GM21723 (cell line): ENCODE data around the gene SPARCL1.

ENCODE experiments used
- ATAC-seq: cut with Tn5 transposase; IDR thresholded peaks from one replicate; pipeline ENCODE4 v1.9.1; 2021; ENCODE audit warnings: mild to moderate bottlenecking, moderate library complexity; ENCODE audit not compliant: unreplicated experiment

SPARCL1 gene

DNA sequence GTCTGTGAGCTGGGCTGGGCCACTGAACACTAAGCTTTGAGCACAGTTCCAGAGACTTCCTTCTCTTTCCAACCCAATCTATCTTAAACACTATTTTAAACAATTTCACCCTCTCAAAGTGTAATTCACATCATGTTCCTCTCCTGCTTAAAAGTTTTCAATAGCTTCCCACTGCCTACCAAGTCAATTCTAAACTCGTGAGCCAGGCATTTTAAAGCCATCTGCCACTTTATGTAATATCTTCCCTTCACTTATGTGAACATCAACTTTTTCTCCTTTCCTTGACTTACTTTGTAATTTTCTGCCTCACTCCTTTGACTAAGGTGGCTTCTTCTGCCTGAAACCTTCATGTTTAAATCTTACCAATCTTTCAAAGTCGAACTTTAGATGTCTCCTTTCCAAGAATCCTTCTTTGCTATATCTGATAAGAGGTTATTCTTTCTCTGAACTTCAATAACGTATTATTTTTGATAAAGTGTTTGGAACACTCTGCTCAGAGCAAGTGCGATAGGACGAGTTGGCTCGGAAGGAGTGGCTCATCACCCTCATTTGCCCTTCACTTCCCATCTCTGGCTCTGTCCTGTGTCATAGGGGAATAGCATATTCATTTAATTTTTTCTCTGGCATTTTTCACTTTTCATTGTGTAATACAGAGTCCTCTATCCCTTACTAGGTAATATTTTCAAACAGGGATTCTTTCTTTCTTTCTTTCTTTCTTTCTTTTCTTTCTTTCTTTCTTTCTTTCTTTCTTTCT lies 13.0 kb upstream of the SPARCL1 start:
- ATAC-seq, result no peak

DNA sequence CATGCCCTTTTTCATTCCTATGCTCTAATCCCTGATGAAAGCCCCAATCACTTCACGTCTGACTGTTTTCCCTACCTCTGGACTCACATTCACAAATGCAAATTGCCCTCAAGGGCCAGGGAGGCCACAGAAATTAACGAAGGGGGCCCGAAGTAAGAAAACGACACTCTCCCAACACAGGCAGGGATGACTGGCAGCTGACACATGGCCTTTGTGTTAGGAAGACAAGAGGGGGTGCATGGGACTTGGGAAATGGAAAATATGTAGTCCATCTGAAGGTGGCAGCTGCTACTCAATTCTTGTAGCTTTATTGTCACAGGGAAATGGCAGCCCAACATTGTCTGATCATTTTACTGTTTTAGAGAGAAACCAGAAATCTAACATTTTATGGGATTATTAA lies 12.3 kb upstream of the SPARCL1 start:
- ATAC-seq, result no peak

DNA sequence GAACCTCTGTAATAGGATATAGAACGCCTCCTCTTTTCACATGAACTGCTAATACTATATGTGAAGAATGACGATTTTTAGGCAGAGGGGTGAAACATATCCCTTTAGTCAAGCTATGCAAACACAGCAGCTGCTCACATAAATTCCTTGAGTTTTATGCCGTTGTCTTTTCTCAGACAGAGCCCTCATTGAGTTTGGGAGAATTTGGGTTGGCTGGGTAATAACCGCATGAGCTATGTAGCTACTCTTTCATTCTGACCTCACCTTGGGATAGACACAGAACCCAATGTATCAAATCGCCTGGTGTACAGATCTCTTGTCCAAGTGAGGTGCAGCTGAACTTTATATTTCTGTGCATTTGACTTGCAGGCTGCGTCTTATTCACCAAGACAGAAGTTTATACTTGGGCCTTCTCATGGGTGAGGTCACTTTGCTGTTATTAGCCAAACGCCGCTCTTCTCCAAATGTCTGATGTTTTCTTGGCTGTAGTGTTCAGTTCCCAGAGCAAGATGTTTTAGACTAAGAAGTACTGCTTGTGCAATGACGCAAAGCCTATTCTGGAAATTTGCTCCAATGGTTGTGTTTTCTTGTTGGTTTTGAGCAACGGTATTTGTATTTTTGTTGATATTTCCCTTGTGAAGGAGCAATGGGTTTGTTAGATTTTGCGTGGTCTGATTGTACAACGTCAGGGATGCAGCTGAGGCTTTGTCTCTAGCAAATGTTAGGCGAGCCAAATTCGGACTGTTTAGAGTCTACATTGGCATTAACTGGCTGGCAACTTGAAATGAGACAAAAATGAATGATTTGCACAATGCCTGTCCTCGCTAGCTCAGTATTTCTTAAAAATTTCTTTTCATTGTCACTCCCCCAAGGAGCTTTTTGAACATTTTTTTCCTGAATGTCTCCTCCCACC lies 11.2 kb upstream of the SPARCL1 start:
- ATAC-seq, result no peak

DNA sequence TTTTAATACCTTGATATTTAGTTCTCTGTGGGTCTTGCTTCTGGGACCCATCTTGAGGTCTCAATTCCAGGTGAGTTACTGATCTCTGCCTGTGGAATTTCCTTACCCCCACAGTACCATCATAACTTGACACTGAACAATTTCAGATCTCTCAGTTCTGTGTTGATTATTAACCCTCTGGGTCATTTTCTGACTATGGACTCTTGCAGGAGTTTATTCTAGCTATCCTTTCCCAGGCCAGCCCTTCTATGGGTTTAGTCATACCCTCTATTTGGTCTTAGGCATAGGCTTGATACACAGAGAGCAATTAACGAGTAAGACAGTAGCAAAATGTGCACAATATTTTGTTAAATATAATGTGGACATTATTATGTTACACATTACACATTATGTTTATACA lies 3.7 kb upstream of the SPARCL1 start:
- ATAC-seq, result no peak

DNA sequence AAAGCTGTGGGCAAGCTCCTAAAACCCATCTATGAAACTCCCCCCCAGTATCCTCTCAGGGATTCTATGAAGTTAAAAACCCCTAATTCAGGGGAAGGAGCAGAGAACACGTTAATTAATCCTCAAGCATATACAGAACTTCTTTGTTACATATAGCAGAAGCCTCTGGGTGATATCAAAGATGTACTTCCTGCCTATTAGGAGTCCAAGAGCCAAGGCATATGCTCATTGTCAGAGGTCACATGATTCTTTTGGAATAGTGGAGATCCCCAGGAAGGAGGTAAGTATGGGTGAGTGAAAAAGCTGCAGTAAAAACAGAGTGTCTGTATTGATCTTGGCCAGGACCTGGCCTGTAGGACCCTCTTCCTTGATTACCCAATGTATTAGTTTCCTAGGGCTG lies 2.9 kb upstream of the SPARCL1 start:
- no peak for ATAC-seq

DNA sequence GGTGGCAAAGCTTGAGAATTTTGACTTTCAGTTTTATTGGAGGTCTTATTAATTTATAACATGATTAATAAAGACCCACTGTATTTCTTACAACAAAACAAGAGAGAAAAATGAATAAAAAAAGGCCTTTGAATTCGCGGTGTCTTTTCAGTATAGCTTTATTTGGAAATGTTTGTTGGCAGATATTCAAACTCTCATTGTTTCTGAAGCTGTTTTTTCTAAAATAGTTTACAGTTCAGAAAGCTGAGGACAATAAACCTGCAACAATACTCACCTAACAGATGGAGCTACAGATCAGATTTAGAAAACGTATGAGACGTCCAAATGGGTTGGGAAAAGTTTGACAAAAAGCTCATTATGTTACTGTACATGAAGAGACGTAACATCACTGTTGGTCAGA lies 2.4 kb upstream of the SPARCL1 start:
- no peak for ATAC-seq

DNA sequence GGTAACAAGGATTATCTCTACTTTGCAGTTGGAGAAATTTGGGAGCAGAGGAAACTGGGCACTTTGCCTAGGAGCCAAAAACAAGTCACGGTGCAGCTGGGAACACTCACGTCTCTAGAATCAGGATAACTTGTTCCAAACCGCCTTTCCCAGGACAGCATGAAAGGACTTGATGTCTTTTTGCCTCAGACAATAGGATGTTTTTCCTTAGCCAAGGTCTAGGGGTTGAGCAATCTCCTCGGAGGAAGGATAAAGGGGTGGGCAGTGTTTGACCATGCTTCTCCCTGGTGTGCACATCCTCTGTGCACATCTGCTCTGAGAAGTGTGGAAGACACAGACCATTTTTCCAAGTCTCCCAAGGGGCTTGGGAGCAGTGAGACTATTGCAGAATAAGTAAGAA lies 1.7 kb upstream of the SPARCL1 start:
- no peak for ATAC-seq

DNA sequence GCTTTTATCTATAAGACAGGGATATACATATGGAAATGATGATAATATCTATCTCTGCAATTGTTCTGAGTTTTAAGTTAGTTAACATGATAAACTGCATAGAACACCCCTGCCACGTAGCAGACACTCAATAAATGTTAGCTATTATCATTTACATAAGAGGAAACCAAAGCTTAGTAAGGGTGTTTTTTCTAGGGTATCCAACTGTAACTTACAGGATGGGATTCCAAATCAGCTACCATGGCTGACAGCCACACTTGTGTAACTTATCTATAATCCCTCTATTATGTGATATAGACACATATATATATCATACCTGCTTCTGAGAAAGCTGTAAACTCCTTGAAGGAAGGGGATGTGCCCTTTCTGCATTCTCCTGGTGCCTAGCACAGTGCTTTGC lies 1.1 kb upstream of the SPARCL1 start:
- no peak for ATAC-seq

DNA sequence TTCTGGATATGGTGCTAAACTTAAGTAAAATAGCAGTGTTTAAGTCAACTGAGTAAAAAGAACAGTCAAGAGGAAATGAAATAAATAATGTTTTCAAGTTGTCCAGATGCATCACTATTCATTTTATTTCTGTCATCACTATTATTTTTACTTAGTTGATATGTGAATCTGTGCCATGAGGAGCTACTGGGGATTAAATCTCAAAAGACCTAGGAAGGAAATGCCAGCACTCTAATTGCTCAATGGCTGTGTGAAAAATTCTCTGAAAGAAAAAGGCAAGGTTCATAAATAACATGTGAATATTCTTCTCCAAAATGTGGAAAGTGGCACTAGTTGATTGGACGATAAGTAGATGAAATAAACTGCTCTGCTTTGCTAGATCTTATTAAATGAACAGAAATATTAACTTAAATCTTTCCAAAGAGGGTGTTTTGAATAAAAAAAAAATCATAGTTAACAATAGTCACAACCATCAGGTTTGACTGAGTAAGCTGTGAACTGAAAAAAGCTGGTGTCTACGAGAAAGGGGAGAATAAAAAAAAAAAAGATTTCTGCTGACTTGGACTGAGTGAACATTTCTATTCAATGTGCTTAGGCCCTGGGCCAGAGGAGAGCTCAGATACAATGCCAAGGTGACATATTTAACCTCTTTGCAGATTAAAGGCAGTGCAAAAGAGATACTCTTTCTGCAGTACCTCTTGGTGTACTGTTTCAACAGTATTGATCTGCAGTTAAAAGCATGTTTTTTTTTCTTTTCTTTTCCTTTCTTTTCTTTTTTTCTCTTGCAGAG lies 1.6 kb downstream of the SPARCL1 start:
- no peak for ATAC-seq

DNA sequence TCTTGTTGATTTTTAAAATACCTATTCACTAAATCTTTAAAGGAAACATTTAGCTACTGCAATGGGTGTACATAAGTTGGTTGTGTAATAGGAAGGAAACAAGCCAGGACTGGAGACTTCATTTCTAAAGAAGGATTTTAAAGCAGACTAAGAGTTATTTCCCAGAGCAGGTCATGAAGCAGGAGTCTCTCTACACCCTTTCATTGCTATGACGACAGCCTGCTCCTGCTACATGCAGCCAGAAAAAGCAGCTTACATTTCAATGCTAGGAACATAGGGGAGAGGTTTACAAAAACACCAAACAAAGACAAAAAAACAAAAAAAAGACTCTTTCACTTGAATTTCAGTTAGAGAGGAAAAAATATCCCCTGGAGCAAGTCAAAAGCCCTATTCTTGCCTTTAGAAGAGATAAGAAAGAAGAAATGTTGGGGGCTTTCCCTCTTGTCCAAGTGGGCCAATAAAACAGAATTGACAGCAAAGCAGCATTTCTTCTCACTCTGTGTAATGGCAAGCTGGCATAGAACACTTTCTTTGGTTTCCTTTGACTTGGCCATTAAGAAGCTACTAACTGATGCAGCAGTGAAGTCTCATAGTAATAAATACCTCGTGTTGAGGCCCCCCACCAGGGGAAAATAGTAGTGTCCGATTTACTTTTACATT lies 3.4 kb downstream of the SPARCL1 start:
- ATAC-seq, result no peak

DNA sequence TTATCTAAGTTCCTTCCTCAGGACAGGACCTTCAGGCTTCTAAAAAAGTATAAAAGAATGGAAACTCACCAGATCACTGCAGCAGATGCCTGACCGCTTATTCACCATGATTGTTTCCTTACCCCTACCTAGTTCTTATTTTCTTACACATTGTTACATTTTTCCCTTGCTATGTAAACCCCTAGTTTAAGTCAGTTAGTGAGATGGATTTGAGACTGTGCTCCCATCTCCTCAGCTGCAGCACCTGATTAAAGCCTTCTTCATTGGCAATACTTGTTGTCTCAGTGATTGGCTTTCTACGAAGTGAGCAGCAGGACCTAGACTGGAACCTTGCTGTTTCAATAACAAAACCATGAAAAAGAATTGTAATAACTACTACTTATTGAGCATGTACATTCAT lies 4.7 kb downstream of the SPARCL1 start:
- no peak for ATAC-seq

DNA sequence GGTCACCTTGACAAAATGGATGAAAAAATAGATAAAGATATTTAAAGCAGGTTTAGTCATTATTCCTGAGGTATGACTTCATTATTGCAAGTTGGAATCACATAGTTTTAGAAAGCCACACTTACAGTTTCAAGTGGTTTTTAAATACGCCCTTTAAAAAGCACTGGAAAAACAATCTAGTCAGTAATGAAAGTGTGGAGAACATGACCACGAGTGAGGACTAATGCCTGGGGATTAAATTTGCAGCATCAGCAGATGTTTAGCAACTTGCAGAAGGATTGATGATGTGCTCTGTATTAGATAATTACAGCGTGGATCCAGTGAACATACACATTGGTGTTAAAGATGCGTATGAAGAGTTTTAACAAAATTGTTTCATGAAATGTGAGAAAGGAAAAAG lies 5.9 kb downstream of the SPARCL1 start:
- no peak for ATAC-seq

DNA sequence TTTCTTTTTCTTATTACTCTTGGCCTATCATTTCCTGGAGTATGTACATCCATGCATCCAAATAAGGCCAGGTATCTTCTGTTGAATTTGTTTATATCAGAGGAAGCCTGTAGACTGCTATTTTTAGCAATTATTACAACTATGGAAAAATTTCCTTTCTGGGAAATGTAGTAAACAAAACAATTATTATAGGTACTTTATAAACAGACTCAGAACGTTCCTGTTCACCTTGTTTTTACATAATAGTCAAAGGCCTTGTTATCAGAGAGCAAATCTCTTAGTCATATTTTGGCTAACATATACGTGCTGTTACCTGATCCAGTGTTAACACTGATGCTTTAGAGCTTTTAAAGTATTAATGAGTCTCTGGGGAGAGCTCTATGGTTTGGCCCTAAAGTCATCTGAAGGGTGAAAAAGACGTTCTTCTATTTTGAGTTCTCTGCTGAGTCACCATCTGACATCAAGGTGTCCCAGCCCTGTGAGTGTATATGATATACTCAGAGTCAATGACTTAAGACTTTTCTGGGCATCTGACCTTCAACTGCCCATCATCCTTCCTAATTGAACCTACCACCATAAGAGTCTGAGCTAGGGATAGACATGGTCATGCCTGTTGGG lies 7.3 kb downstream of the SPARCL1 start:
- no peak for ATAC-seq

DNA sequence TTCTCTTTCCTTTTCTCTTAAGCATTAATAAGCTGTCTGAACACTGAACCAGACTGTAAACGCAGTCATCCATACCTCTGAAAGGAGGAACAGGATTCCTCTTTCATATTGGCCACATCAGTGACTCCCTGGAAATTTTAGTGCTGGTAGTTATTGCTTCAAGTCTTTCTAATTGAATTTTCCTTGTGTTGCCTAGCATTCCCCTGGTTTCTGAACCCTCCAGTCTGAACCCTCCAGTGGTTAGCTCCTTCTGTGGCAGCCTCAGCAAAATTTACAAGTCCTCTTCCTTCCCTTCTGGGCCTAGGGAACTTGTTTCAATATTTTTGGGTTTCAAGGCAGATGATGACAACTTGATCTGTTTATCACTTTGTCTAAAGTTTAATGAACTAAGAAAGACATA lies 7.9 kb downstream of the SPARCL1 start:
- no peak for ATAC-seq

DNA sequence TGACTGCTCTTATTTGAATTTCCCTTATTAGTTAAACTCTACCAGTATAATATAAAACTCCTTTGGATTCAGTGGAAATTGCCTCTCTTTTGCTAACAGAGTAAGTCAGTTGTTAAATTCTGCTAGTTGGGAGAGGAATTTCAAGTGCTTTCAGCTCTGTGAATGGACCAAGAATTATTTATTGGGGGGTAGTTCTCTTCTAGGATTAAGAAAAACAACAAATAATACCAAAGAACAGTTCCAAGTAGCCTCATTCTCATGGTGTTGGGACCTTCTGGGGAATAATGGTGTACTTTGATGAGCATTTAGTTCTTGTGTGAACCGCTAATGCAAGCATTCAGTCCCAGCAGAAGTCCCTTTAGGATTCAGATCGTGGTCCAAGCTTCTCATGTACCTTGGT lies 11.6 kb downstream of the SPARCL1 start:
- ATAC-seq, result no peak

DNA sequence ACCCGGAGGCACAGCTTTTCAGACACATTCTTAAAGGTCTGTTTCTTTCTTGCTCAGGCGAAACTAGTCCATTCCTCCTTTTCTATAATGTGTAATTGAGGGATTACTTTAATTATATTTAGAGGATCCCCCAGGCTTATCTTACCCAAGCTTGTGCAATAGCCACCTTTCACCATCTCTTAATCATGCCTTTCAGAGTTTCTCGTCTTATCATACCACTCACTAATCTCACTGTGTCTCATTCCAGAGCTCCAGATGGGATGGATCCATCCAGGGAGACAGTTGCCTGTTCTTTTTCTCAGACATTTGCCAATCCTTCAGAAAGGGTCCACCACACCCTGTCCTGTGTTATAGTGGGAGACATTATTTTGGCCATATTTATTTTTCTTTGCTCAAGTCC lies 12.5 kb downstream of the SPARCL1 start:
- no peak for ATAC-seq

DNA sequence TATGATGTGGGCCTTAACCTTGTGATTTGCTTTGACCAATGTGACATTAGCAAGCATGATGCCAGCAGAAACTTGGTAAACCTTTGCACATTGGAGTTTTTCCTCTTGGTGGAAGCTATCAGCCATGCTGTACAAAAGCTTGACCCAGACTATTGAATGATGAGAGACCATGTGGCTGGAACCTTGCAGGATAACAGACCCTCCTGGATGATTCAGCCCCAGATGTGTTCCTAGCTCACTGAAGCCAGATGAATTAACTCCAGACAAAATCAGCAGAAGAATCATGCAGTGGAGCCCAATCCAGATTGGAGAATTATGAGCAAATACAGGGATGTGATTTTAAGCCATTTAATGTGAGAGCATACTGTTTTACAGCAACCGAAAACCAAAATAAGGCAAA lies 16.8 kb downstream of the SPARCL1 start:
- no peak for ATAC-seq

DNA sequence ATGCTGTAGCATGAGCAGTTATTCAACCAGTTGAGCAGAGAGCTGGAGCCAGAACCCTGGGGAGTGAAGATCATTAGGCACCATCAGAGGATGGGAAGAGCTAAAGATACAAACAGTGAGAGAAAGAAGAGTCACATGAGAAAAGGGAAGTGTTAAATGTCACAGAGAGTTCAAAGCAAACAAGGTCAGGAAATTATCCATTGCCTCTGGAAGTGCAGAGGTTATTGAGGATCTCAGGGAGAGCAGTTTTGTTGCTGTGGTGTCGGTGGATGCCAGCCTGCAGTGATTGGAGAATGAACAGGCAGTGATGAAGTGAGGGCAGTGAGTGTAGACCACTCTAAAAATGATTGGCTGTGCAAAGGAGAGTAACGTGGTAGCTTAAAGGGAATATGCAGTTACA lies 17.7 kb downstream of the SPARCL1 start:
- ATAC-seq, result no peak

DNA sequence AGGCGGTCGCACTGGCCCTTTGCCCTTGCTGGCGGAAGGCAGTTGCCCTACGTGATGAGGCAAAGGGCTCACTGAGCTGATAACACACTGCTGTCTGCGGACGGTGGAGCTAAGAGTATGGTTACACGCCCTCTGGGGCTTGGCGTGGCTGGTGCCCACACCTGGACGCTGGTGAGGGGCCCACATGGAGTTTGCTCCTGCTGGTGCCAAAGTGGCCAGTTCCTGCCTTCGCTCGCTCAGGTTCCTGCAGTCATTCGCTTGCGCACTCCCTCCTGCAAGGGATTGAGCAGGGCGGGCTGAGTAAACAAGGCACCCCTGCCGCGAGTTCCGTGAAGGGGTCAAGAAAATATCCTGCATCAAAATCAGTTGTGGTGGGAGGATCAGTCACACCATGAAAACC lies 18.4 kb downstream of the SPARCL1 start:
- ATAC-seq, result no peak

DNA sequence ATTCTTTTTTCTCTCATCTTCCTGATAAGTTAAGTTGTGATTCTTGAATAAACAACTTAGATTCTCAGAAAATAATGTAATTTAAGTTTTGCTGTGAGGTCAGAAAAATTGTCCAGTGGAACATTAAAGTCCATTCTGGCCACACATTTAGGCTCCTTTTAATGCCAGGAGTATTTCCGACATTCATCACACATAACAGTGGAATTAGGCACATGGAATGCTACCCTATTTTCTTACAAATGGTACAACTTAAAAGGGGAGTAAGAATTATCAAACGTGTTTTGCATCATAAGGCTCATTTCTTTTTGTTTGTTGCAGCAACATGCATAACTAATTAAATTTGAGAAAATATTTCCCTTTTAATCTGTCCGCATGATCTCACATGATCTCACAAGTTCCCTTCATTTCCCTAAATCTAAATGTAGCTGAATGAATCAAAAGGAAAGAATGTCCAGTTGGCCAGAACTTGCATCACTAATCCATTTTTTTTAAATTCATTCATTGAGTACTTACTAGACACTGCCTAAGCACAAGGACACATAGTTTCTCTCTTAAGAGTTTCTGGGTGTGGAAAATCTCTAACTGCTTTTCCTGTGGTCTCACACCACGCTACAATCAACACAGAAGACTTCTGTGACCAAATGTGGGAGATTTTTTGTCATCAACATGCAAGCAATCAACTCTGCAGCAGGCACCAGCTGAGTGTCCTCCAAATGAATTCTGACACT lies 22.0 kb downstream of the SPARCL1 start:
- ATAC-seq, result no peak
